GM12864 (cell line): ENCODE data around the gene CRB1.
"Not testable (repeated sequence)": the region's sequence is repeated elsewhere in the genome, so short reads cannot be mapped to it uniquely, and the experiment has no call there.

Source experiments
- DNase-seq: peaks from one replicate; pipeline ENCODE4 v3.0.0-alpha.2; 2011; ENCODE audit warnings: low read depth
- H3K4me3 ChIP-seq: 2 replicates; pipeline ENCODE4 v1.5.1; 2011; ENCODE audit warnings: mild to moderate bottlenecking, low read depth, low read length, control low read depth
- TF ChIP-seq, protein P1 (sequence below): IDR thresholded peaks from 2 replicates; pipeline ENCODE4 v1.5.1; 2011; ENCODE audit warnings: low read depth, mild to moderate bottlenecking, moderate library complexity, low read length, control low read depth, inconsistent platforms; ENCODE audit errors: missing control alignments

Gene CRB1

GRCh38 chr1:197471248-197471985 lies 203.4 kb downstream of the CRB1 start:
- no peak overlapping the region for H3K4me3 ChIP-seq
- TF ChIP-seq, protein P1, sequence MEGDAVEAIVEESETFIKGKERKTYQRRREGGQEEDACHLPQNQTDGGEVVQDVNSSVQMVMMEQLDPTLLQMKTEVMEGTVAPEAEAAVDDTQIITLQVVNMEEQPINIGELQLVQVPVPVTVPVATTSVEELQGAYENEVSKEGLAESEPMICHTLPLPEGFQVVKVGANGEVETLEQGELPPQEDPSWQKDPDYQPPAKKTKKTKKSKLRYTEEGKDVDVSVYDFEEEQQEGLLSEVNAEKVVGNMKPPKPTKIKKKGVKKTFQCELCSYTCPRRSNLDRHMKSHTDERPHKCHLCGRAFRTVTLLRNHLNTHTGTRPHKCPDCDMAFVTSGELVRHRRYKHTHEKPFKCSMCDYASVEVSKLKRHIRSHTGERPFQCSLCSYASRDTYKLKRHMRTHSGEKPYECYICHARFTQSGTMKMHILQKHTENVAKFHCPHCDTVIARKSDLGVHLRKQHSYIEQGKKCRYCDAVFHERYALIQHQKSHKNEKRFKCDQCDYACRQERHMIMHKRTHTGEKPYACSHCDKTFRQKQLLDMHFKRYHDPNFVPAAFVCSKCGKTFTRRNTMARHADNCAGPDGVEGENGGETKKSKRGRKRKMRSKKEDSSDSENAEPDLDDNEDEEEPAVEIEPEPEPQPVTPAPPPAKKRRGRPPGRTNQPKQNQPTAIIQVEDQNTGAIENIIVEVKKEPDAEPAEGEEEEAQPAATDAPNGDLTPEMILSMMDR = no peak
- DNase-seq = no peak

DNA sequence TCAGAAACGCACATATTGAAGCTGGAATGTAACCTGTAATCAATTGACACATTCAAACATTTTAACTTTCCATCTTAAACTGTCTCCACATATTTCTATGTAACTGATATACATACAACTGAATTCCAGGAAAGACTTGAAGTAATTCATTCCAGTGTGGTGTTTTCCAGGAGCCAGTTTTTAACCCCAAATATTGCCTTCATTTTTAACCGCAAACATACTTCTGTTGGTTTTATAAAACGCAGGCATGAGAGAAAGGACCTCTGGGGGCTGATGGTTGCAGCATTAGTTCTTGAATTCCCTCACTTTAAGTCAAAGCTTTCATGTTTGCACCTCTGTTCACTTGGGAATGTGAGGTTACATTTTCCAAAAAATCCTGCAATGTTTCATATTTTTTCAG lies 204.1 kb downstream of the CRB1 start:
- H3K4me3 ChIP-seq = no peak overlapping the region
- TF ChIP-seq, protein P1 = no peak
- no peak for DNase-seq

DNA sequence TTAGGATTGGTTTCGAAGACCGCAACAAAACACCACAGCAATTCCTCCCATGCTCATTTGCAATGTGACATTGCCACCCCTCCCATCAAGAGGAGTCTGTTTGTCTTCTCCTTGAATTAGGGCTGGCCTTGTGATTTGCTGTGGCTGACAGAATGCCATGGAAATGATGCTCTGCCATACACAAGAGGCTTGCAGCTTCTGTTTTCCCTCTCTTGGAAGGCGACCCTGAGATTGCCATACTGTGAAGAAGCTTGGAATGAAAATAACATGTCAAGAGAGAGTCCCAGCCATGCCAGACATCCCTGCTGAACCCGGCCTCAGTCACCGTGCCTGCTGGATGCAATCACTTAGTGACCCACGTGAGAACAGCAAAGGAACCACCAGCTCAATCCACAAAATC lies 212.4 kb downstream of the CRB1 start:
- no peak overlapping the region for H3K4me3 ChIP-seq
- TF ChIP-seq, protein P1 = no peak
- DNase-seq = no peak

GRCh38 chr1:197481101-197481500 lies 213.0 kb downstream of the CRB1 start:
- no peak overlapping the region for H3K4me3 ChIP-seq
- TF ChIP-seq, protein P1 = no peak
- no peak for DNase-seq

DNA sequence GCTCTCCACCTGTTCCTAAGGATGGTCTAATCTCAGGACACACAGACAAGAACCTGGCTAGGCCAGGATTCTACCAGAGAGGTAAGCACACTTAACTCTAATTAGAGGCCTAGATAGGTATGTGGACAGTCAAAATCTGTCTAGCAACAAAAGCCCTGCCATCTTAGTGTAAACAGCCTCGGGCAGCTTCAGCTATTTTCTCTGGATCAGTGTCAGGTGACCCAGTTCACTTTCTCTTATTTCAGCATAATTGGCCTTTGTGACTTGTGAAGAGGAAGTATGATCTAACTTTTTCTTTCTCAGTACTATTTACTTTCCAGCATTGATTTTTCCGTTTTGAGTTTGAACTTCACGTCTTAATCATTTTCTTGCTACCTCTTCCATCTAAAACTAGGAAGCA lies 217.7 kb downstream of the CRB1 start:
- TF ChIP-seq, protein P1 = no peak
- H3K4me3 ChIP-seq = no peak overlapping the region
- no peak for DNase-seq

DNA sequence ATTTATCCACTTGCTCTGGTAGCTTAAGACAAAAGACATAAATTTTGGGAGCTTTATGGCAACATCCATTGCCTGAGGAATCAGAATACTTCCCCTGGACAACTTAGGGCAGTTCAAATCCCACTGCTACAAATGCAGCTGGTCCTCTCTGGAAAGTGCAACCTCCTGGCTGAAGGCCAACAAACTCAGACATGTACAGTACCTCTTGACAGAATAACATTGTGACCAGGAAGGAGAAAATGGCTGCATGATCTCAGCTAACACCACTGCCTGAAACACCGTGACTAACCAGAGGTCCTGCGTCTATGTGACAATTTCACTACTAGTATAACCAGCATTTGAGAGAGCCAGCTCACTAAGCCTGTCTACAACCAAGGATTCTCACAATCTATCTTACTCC lies 218.9 kb downstream of the CRB1 start:
- TF ChIP-seq, protein P1 = no peak
- no peak overlapping the region for H3K4me3 ChIP-seq
- DNase-seq = no peak

GRCh38 chr1:197491505-197491904 lies 223.5 kb downstream of the CRB1 start:
- H3K4me3 ChIP-seq, DNase-seq: not testable (repeated sequence)

GRCh38 chr1:197496722-197497121 lies 228.7 kb downstream of the CRB1 start:
- DNase-seq = no peak
- TF ChIP-seq, protein P1 = no peak
- H3K4me3 ChIP-seq = no peak overlapping the region
